Fibroblast of peridontal ligament (primary cell): ENCODE results near the gene POLD4.
"Not testable (repeated sequence)": the region's sequence is repeated elsewhere in the genome, so short reads cannot be mapped to it uniquely, and the experiment has no call there.

ENCODE experiments used
- DNase-seq: peaks from one replicate; pipeline ENCODE4 v3.0.0-alpha.2; 2010; ENCODE audit errors: extremely low read depth

POLD4 gene

GRCh38 chr11:67354075-67355022 is 1.0 kb upstream of the POLD4 start:
- peak; percentile 87 for DNase-seq

DNA sequence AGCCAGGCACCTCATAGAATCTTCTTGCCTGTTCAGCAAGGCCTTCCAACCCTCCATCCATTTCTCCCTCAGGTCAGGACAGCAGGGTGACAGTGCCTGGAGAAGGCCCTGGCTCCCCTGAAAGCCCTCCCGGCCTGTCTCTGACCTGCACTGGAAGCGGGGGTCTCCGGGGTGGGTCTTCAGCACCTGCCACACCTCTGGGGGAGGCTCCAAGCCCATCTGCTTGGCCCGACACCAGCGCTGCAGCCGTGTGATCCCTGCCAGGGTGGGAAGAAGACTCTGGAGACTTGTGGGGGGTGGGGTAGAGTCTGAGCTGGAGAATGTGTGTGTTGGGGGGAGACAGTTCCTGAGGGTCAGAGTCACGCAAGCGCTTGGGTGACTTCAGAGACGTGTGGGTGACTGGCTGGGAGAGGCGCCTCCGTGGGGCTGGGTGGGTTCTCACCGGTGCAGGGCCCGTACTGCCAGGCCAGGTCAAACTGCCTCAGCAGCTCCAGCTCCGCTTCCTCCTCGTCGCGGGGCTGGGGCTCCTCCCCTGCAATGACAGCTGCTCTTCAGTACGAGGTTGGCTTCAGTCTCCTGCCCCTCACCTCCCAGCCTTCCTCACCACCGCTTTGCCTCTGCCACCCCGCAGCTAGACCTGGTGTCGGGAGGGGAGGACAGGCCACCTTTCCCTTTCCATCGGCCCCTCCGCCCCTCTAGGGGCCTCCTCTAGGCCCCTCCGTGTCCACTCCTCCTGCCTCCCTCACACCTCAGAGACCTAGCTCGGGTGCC is 615 bp downstream of the POLD4 start:
- no peak for DNase-seq

GRCh38 chr11:67351275-67352005 is 1.9 kb downstream of the POLD4 start:
- peak; percentile 84 for DNase-seq

- DNase-seq, result no peak
Measured at GRCh38 chr11:67349928-67350465, 3.3 kb downstream of the POLD4 start.

- DNase-seq, result no peak
Measured at GRCh38 chr11:67349457-67349856, 3.9 kb downstream of the POLD4 start.

DNA sequence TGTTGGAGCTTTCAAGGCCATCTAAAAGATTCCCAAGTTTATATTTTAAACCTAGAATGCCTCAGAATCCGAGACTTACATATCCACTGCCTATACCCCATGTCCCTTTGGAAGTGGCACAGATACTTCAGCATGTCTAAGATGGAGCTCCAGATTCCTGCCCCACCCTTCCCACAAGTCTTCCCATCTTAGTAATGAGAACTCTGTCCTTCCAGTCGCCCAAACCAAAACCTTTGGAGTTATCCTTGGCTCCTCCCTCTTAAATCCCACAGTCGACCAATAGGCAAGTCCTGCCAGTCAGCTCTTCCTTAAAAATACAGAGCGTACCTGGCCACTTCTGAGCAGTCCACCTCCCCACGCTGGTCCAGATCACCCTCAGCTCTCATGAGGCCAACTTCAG is 4.3 kb downstream of the POLD4 start:
- no peak for DNase-seq

DNA sequence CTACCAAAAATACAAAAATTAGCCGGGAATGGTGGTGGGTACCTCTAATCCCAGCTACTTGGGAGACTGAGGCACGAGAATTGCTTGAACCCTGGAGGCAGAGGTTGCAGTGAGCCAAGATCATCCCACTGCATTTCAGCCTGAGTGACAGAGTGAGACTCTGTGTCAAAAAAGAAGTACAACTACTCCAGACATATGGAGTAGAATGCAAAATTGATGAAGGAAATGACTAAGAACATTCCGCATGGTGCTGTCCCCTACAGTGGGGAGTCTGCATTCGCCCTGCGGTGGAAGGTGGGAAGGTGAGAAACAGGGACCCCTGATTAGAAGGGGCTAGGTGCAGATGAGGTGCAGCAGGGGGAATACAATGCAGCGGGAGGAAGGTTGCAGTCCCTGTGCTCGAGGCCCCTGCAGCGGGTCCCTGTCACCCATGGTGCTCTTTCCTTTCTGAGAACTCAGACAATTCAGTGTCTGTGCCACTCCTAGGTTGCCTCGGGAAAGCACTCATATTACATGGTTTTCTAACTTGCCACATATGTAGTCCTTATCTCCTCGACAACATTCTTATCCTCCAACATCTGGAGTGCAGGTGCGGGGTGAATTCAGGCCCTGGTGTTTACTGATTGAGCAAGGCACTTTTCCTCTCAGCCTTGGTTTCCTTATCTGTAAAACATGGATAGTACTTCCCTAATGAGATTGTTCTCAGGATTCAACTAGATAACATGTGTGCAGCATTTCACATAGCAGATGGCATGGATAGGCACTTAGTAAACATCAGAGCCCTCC is 5.2 kb downstream of the POLD4 start:
- DNase-seq, result no peak

DNA sequence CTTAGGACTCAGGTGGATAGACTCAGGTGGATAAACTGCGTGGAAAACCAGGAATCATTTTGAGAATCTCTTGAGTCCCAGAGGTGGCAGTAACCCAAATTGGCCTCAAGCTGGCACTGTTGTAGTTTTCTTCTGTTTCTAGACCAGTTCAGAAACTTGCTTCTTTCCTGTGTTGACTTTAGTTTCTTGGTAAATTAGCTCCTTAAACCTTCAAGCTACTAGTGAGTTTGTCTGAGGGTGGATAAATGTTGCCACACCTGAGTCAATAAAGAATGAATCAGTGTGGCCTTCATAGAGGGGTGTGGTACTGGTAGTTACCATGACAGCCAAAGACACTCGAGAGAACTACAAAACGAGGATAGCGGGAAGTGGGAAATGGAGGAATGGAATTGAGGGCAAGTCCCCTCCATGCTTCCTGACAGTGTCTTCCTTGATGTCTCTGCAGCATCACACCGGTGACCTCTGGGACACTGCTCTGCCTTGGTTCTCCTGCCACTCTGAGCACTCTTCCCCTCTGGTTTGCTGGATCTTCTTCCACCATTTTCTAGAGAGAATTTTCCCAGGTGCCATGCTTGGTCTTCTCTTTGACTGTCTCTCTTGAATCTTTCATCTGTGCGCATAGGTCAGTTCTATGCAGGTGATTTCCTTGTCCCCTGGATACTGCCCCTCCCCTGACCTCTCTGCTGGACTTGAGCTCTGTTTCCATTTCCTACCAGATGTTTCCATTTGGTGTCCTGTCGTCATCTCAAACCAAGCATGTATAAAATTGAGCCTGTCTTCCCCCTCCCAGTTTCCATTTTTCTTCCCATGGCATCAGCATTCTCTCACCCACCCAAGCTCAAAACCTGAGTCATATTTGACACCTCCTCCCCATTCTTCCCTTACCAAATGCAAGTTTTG is 7.2 kb downstream of the POLD4 start:
- DNase-seq, result peak; percentile 73

GRCh38 chr11:67345247-67345919 is 8.0 kb downstream of the POLD4 start:
- DNase-seq, result no peak

GRCh38 chr11:67344264-67344663 is 9.1 kb downstream of the POLD4 start:
- DNase-seq, result no peak

- DNase-seq, result no peak
Measured at GRCh38 chr11:67337257-67337656, 16.1 kb downstream of the POLD4 start.

DNA sequence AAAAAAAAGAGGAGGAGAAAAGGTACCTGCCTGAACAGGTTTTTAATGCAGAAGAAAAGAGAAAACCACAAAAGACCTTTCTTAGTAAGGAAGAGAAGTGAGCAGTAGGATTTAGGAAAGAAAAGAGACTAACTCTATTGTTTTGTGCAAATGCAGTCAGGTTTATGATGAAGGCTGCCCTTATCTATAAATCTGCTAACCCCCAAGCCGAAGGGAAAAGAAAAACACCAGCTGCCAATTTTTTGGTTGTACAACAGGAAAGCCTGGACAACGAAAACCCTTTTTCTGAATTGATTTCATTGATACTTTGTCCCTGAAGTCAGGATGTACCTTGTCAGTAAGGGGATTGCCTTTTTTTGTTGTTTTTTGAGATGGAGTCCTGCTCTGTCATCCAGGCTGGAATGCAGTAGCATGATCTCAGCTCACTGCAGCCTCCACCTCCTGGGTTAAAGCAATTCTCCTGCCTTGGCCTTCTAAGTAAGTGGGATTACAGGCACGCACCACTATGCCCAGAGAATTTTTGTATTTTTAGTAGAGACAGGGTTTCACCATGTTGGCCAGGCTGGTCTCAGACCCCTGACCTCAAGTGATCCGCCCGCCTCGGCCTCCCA is 21.2 kb downstream of the POLD4 start:
- no peak for DNase-seq

DNA sequence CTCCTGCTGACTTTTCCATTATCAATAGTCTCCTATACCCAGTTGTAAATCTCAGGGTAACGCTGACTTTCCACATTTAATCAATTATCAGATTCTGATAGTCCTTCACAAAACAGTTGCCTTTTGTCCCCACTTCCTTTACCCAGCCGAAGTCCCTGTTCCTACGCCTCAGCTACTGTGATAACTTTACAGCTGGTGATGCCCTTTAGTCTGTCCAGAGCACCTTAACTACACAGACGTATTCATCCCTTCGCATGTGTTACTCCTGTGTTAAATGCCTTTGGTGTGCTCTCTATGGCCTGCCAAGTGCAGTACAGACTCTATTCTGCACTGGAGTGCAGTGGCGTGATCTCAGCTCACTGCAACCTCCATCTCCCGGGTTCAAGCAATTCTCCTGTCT is 29.8 kb downstream of the POLD4 start:
- DNase-seq, result no peak

- DNase-seq, result no peak
Measured at GRCh38 chr11:67322049-67322448, 31.3 kb downstream of the POLD4 start.

GRCh38 chr11:67321313-67321871 is 32.0 kb downstream of the POLD4 start:
- DNase-seq, result no peak

- DNase-seq, result no peak
Measured at GRCh38 chr11:67320691-67321090, 32.7 kb downstream of the POLD4 start.

GRCh38 chr11:67320011-67320410 is 33.3 kb downstream of the POLD4 start:
- peak; percentile 29 for DNase-seq

GRCh38 chr11:67318876-67319275 is 34.5 kb downstream of the POLD4 start:
- DNase-seq, result not testable (repeated sequence)
